Endothelial cell of umbilical vein (primary cell): ENCODE data around the gene BORCS6. TPM values are rescaled to one million over a fixed set of nuclear protein-coding genes. Genes with fewer than 3 reads are reported as not detected.

Experiments used
- BruUV-seq: library from RNA; stranded (reverse); fragments of 400-500 nt; replicated peaks from 2 replicates; lab custom pipeline; 2021; lab: Mats Ljungman, UMichigan
- CTCF ChIA-PET: fragments of 300-600, 350-600 bp; sonication (Branson Sonifier 250); formaldehyde crosslinking; loops from one replicate; lab custom pipeline; 2021; ENCODE audit warnings: antibody characterized with exemption, inconsistent platforms; lab: Charles Lee
- POLR2A ChIA-PET: fragments of 300-600, 350-600 bp; sonication (Branson Sonifier 250); formaldehyde crosslinking; loops from one replicate; lab custom pipeline; 2021; ENCODE audit warnings: antibody characterized with exemption, inconsistent platforms; lab: Charles Lee
- DNase-seq: peaks from one replicate; pipeline ENCODE4 v3.0.0-alpha.2; 2011; ENCODE audit warnings: low read depth, low spot score
- FAIRE-seq: peaks from 2 replicates; lab custom pipeline; 2011; peaks lifted over from hg19 to GRCh38; lab: Jason Lieb, UNC
- H2AFZ ChIP-seq: 2 replicates; pipeline ENCODE4 v1.6.0; 2012; ENCODE audit warnings: low read depth, low read length, control low read depth, inconsistent platforms
- H3K27ac ChIP-seq: 2 replicates; pipeline ENCODE4 v1.5.1; 2011; ENCODE audit warnings: low read depth, mild to moderate bottlenecking, control low read depth, low read length, moderate library complexity; ENCODE audit not compliant: insufficient read depth
- H3K27me3 ChIP-seq, 2 experiments: 2 replicates each; pipeline versions ENCODE4 v1.6.0 to v1.6.1; 2011; ENCODE audit warnings: low read length in 2 of 2, mixed read lengths in 1 of 2; ENCODE audit not compliant: control insufficient read depth in 2 of 2, insufficient read depth in 2 of 2
- H3K36me3 ChIP-seq, 2 experiments: 2 replicates in 1 of 2; 3 replicates in 1 of 2; pipeline ENCODE4 v1.5.1; 2011; ENCODE audit warnings: low read length in 2 of 2, mild to moderate bottlenecking in 1 of 2, moderate library complexity in 1 of 2; ENCODE audit not compliant: control insufficient read depth in 2 of 2, insufficient read depth in 2 of 2; ENCODE audit errors: extremely low read depth in 1 of 2
- H3K4me1 ChIP-seq: 3 replicates; pipeline ENCODE4 v1.5.1; 2011; ENCODE audit warnings: mild to moderate bottlenecking, low read length; ENCODE audit not compliant: control insufficient read depth, insufficient read depth; ENCODE audit errors: extremely low read depth
- H3K4me2 ChIP-seq: 2 replicates; pipeline ENCODE4 v1.6.1; 2011; ENCODE audit warnings: low read length, control low read depth, mixed read lengths; ENCODE audit not compliant: insufficient read depth
- H3K4me3 ChIP-seq, 3 experiments: fragments of 200-600 bp in 1 of 3; sonication (generic), shearing (Covaris generic) in 1 of 3; replicated peaks in 1 of 3; 2 replicates each; pipeline ENCODE4 v1.5.1; 2011 to 2016; ENCODE audit warnings: control low read depth in 3 of 3, low read length in 3 of 3, mild to moderate bottlenecking in 2 of 3, inconsistent platforms in 1 of 3, low read depth in 1 of 3, moderate library complexity in 1 of 3; ENCODE audit not compliant: insufficient read depth in 1 of 3
- H3K79me2 ChIP-seq: 2 replicates; pipeline ENCODE4 v1.6.0; 2012; ENCODE audit warnings: low read length, inconsistent platforms; ENCODE audit not compliant: control insufficient read depth, insufficient read depth
- H3K9ac ChIP-seq: replicated peaks from 2 replicates; pipeline ENCODE3; 2011; ENCODE audit warnings: low read length, control low read depth; ENCODE audit not compliant: insufficient read depth; ENCODE audit errors: extremely low read depth
- H3K9me1 ChIP-seq: replicated peaks from 3 replicates; pipeline ENCODE4 v1.6.0; 2011; ENCODE audit warnings: mild to moderate bottlenecking, low read length; ENCODE audit not compliant: control insufficient read depth, insufficient read depth; ENCODE audit errors: extremely low read depth
- H3K9me3 ChIP-seq: replicated peaks from 2 replicates; pipeline ENCODE4 v1.5.1; 2012; ENCODE audit warnings: low read length, inconsistent platforms; ENCODE audit not compliant: control insufficient read depth, insufficient read depth
- H4K20me1 ChIP-seq: replicated peaks from 2 replicates; pipeline ENCODE3; 2011; ENCODE audit warnings: mild to moderate bottlenecking, low read length; ENCODE audit not compliant: control insufficient read depth, insufficient read depth; ENCODE audit errors: extremely low read depth
- EZH2 ChIP-seq: IDR thresholded peaks from 2 replicates; pipeline ENCODE4 v1.6.1; 2012; ENCODE audit warnings: borderline replicate concordance, low read depth, mild to moderate bottlenecking, moderate library complexity, low read length, inconsistent platforms; ENCODE audit not compliant: severe bottlenecking
- FOS ChIP-seq: IDR thresholded peaks from 2 replicates; pipeline ENCODE4 v1.6.1; 2011; ENCODE audit warnings: mild to moderate bottlenecking, low read length, moderate library complexity, borderline replicate concordance; ENCODE audit not compliant: insufficient read depth
- GATA2 ChIP-seq: IDR thresholded peaks from 2 replicates; pipeline ENCODE4 v1.7.0; 2011; ENCODE audit warnings: low read depth, mild to moderate bottlenecking, moderate library complexity, mixed read lengths, low read length; ENCODE audit not compliant: insufficient read length, insufficient read depth
- JUN ChIP-seq: IDR thresholded peaks from 2 replicates; pipeline ENCODE4 v1.6.1; 2011; ENCODE audit warnings: borderline replicate concordance, low read depth; ENCODE audit not compliant: insufficient read length, insufficient read depth
- MAX ChIP-seq: IDR thresholded peaks from 2 replicates; pipeline ENCODE4 v1.6.1; 2011; ENCODE audit not compliant: insufficient read depth, insufficient read length
- MYC ChIP-seq: IDR thresholded peaks from one replicate; pipeline ENCODE4 v1.6.1; 2011; ENCODE audit warnings: mild to moderate bottlenecking, low read depth, low read length
- POLR2A ChIP-seq: IDR thresholded peaks from 2 replicates; pipeline ENCODE4 v1.6.1; 2012; ENCODE audit warnings: low read depth, mild to moderate bottlenecking, control low read depth, low read length
- POLR2AphosphoS5 ChIP-seq: IDR thresholded peaks from 2 replicates; pipeline ENCODE4 v1.6.1; 2012; ENCODE audit warnings: low read depth, mild to moderate bottlenecking, control low read depth, low read length, moderate library complexity; ENCODE audit not compliant: insufficient read depth
- dilution Hi-C: fragments of 300-500 bp; cut with MboI; formaldehyde crosslinking; loops from one replicate; pipeline ENCODE4 v1.15.0; 2019; ENCODE audit warnings: low sequenced_read_pairs; ENCODE audit not compliant: extremely low pct_ligation_motif_present
- intact Hi-C: fragments of 100-400 bp; cut with micrococcal nuclease; formaldehyde crosslinking; loops from one replicate; pipeline ENCODE4 v1.10.0; 2022
- polyA plus RNA-seq, 4 experiments: library from polyadenylated mRNA; depleted of rRNA in 3 of 4; stranded (reverse) in 3 of 4; unstranded in 1 of 4; fragments of >200 nt; gene quantifications; 2 replicates each; pipeline versions ENCODE4 v1.2.1 to v1.2.3, GENCODE V29; 2011 to 2012; ENCODE audit warnings: missing spikeins in 1 of 4
- total RNA-seq: library from RNA; stranded (reverse); gene quantifications from 2 replicates; pipeline ENCODE4 v1.2.3, GENCODE V29; 2021
- TF ChIP-seq, protein P1 (sequence below), 2 donors: IDR thresholded peaks; 1 replicate in 1 of 2; 2 replicates in 1 of 2; pipeline ENCODE4 v1.5.1; 2011; ENCODE audit warnings: low read length in 2 of 2, mild to moderate bottlenecking in 2 of 2, moderate library complexity in 2 of 2, control low read depth in 1 of 2, inconsistent platforms in 1 of 2, low read depth in 1 of 2; ENCODE audit not compliant: insufficient read depth in 1 of 2; ENCODE audit errors: extremely low read depth in 1 of 2

Gene BORCS6
- total and polyA plus RNA-seq, 2 donors (not counting 3 experiments of a cell fraction or from before 2014, with no cell fraction given), result 8.0 to 9.0 TPM

DNA sequence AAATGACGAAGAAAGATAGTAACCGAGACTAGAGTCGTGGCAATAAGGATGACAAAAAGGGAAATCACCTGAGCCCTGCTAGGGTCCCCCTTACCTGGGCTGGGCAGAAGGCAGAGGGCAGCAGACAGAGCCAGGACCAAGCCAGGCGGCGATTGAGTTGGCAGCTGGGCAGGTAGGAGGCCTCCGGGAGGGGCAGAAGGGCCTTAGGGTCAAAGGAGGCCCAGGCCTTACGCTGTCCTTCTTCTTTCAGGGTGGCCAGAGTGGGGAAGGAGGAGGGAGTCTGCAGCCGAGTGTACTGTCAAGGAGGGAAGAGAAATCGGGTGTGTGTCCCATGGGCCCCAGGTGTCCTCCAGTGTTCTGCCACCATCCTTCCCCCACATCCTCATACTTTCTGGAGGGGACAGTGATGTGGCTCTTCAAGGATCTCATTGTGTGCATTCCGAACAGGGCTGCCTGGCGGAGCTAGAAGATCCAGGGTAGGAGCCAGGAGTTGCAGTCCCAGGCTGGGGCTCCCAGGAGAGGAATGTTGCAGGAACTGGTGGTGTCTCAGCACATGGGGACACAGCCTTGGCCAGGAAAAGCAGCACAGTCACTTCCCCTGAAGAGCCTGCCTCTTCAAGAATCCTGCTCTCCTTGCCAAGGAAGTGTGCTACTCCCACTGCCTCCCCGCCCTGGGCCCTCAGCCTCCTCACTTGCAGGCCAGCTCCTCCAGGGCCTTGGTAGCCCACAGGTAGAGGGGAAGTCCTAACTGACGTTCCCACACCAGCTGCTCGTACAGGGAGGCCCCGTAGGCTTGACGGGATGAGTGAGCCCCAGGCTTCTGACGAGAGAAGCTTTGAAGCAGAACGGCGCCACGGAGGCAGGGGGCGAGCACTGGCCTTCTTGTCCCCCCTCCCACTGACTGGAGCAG is 44.6 kb upstream of the BORCS6 start:
- no peak for FAIRE-seq
- no peak overlapping the region for H3K27ac ChIP-seq
- H3K4me1 ChIP-seq, result no peaks in the 10 kb centered on the region
- dilution Hi-C loops, result loop anchor here (10.0 kb wide), 1 partner anchor 70 kb away; no protein-coding TSS in a partner anchor
- no peaks in the 10 kb centered on the region for H4K20me1 ChIP-seq
- no peaks in the 10 kb centered on the region for H3K27me3 ChIP-seq
- H3K4me3 ChIP-seq, result no peak overlapping the region
- no peak for DNase-seq
- no peaks in the 10 kb centered on the region for H3K9me3 ChIP-seq
- no peaks in the 10 kb centered on the region for H3K79me2 ChIP-seq
- BruUV-seq, result no TSS peak
- CTCF ChIA-PET, result no interaction called here
- intact Hi-C loops, result no loop called here
- peaks cover 11 to 56% of the 10 kb centered on the region in 2 experiments for H3K36me3 ChIP-seq
- no peak overlapping the region for H2AFZ ChIP-seq
- POLR2A ChIA-PET, result no interaction called here
- TF ChIP-seq GATA2, result no peak
- TF ChIP-seq, protein P1, sequence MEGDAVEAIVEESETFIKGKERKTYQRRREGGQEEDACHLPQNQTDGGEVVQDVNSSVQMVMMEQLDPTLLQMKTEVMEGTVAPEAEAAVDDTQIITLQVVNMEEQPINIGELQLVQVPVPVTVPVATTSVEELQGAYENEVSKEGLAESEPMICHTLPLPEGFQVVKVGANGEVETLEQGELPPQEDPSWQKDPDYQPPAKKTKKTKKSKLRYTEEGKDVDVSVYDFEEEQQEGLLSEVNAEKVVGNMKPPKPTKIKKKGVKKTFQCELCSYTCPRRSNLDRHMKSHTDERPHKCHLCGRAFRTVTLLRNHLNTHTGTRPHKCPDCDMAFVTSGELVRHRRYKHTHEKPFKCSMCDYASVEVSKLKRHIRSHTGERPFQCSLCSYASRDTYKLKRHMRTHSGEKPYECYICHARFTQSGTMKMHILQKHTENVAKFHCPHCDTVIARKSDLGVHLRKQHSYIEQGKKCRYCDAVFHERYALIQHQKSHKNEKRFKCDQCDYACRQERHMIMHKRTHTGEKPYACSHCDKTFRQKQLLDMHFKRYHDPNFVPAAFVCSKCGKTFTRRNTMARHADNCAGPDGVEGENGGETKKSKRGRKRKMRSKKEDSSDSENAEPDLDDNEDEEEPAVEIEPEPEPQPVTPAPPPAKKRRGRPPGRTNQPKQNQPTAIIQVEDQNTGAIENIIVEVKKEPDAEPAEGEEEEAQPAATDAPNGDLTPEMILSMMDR (IDR thresholded peaks at IDR 0.05; ENCODE audit: extremely low read depth in 1 of 2, insufficient read depth in 1 of 2, low read depth in 1 of 2, low read length in 2 of 2), result no peak
- TF ChIP-seq FOS, result no peak
- no peak for TF ChIP-seq POLR2A
- no peak for TF ChIP-seq MAX
- no peak for TF ChIP-seq EZH2
- no peak for TF ChIP-seq JUN
- TF ChIP-seq MYC, result no peak
- TF ChIP-seq POLR2AphosphoS5, result no peak
- no peak overlapping the region for H3K4me2 ChIP-seq
- H3K9me1 ChIP-seq, result no peaks in the 10 kb centered on the region
- no peak overlapping the region for H3K9ac ChIP-seq
